ENCODE results near the gene MYOG.

Gene MYOG

DNA sequence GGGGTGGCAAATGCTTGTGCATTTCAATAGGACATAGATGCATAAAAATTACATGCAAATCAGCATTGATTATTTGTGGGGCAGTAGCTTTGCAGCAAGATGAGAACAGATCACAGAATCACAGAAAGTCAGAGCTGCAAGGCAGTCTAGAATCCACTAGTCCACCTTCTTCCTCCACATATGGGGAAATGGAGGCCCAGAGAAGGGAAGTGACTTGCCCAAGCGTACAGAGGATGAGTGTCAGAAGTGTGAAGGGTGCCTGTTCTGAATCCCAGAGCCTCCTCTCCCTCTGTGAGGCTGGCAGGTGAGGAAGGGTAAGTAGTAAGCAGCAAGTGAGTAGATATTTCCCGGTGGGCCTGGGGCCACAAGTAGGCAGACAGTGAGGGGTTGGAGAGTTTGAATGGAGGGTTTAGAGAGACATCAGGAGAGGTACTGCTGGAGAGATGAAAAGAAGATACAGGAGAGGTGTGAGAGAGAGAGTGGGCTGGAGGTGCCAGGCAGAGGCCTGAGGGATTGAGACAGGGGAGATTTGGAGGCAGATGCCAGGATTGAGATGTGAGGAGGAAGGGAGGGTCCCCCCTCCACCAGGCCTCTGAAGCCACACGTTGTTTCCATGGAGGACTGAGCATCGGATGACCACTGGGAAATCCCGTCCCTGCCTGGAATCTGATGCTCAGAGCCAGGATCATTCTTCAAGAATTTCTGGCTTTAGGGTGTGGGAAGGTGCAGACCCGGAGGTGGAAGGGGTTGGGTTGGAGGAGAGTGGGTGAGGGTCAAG is 4.8 kb upstream of the MYOG start:
- DNase-seq: no peak

DNA sequence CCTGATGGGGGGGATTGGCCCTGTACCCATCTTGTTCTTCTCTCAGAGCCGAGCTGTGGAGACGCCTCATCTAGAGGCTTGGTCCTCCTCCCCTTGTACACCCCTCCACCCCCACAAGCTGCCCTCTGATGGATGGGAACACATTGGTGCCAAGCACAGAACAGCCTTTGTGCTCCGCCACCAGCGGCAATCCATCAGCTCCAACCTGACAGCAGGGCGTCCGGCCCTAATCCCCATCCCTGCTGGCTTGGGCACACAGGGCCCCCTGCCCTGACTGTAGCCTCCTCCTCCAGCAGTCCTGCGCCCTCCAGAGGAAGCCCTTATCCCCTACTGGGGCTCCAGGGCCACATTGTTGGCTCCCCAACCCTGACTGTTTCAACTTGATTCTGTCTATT is 3.8 kb upstream of the MYOG start:
- DNase-seq: no peak

DNA sequence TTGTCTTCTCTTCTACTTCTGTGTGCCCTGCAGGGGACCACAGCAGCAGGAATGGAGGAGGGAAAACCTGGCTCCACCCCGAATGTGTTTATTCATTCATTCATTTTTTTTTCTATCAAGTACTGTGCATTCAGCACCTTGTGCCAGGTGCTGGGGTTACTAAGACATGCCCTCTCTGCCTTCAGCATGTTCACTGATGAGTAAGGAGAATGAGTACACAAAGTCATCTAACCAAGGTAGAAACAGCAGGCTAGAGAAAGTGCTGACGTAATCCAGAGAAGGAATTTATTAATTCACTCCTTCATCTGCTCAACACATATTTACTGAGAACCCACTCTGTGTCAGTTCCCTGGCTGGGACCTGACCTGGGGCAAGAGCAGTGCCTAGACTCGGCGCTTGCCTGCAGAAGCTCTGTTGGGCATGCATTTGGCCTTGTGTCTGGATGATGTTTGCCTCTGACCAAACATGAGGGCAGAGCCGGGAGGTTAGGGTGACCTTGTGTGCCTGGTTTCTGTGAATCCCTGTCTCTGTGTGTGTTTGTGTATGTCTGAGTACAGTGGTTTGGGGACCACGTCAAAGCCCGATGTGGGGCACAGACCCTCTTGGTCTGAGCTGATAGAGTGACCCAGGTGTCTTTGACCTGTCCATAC is 3.3 kb upstream of the MYOG start:
- no peak for DNase-seq

DNA sequence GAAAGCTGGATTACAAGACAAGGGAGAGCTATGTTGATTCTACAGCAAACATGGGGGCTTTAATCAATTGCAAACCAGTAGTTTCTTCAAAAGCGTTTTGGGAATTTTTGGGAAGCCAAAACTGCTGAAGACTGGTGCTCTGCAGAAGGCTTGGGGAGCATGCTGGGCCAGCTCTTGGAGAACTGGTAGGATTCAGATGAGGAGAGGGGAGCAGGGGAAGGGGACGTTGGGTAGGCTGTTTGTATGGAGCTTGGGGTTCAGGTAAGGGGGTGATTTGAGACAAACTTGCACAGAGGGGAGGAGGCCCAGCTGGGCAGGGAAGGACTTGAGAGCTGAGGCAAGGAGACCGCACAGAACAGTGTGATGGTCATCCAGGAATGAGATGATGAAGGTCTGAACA is 2.6 kb upstream of the MYOG start:
- no peak for DNase-seq

DNA sequence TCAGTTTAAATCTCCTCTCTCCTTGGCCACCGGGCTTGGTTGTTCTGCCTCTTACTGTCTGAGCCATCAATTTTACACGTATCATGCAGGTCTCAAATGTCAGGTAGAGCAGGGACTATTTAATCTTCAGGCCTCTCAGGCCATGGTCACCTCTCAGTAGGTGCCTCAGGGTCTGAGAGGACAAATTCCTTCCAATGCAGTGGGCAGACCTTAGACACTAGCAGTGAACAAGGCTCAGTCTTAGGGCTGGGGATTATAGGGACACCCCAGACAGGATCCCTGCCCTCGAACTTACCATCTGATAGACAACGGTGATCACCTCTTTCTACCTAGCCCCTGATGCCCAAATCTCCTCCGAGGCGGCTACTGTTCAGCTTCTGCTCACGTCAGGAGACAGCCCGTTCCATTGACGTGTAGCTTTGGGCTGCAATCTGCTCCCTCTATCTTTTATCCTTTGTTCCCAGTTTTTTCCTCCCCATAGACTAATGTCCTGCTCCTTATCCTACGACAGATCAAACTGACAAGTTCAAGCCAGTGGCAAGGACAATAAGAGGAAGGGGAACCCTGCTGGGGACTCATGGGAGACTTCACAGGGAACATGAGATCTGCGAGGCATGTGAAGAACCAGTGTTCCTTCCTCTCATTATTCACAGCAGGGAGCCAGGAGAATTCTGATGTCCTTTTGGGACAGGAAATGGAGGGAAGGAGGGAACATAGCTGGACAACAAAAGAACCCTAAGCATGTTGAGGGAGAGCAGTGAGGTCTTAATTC is 1.4 kb upstream of the MYOG start:
- no peak for DNase-seq

DNA sequence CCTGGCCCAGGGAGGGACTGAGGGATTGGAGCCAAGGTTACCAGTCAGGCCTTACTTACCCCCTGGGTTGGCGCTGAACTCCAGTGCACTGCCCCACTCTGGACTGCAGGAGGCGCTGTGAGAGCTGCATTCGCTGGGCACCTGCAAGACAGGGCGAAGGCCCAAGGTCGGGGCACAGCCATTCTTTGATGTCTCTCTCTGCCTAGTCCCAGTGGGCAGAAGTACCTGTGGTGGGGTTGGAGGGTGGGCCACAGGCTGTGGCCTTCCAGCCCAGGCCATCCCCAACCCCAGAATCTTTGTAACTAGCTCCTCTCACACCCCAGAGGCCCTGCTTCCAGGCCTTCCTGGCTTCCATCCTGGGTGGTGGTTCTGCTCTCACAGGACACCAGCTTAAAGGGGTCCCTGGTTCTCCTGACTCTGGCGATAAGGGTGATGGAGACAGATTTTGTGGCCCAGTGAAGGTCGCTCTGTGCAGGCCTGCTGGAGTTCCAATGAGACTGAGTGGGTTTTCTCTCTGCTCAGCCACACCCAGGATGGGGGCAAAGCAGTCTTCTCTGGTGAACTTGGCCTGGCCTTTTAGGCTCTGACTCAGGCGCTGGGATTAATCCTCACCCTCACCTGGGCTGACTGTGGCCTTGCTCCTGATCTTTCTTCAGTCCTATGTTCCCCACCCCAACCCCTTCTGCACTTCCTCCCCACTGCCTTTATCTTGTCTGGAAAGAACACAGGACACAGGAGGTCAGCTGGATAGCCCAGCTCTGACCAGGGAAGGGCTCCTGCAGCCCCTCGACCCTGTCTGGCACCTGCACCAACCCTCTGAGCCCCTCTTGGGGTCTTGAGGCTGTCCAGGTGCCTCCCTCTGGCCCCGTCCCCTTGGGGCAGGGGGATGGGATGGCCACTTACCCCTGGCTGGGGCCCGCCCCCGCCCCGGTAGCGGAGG is 954 bp downstream of the MYOG start:
- DNase-seq: no peak

DNA sequence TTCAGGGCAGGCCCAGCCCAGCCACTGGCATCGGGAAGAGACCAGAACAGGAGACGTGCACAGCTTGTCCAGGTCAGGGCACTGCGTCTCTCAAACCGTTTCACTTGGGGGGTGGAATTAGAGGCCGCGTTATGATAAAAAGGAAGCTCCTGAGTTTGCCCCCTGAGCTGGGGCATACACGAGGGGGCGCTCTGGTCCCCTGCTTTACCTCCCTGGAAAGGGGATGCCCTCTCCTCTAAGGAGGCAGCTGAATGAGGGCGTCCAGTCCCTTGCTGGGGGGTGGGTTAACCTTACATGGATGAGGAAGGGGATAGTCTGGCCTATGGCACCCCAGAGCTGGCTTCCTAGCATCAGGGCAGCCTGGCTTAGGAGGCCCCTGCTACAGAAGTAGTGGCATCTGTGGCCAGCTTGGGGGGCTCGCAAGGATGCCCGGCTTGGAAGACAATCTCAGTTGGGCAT is 2.3 kb downstream of the MYOG start:
- no peak for DNase-seq

DNA sequence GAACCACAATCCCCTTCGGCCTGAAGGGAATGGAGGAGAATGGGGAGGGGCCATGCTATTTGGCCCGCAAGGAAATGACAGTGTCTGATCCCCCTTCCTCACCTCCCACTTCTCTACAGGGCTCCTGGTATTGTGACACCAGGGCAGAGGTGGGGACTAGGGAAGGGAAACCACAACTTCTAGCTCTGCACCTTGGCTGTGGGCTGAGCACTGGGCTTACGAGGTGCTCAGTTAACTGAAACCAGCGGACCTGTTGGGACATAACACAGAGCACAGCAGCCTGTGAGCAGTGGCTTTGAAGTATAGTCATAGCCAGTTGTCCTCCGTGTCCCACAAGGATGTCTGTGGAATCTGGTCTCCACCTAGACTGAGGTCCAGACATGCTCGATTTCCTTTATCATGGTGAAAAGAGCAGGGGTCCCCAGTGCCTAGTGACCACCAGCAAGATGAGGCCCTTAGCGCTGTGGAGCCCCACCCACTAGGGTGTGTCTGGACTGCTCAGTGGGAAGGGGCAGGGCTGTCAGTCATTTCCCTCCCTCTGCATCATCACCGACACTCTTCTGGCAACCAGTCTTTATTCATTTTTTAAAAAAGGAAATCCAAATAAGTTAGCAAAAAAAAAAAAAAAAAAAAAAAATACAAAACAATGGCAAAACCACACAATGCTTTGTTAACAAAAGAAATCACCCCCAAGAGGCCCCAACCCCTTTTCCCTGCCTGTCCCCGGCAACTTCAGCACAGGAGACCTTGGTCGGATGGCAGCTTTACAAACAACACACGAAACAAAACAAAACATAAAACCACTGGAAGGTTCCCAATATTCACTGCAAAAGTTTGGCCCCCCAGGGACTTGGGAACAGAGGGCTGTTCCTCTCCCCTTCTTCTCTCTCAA is 3.0 kb downstream of the MYOG start:
- no peak for DNase-seq

DNA sequence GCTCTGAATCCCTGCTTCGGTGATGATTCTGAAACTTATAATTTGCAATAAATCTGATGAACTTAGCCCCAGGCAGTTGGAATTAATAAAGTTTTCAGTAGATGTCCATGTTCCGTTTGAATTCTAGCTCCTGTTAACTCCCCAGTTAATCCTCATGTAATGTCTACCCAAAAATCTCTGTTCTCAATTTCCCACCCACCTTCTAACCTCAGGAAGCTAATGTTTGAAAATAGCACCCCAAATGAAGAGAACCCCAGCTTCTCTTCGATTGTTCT is 3.6 kb downstream of the MYOG start:
- no peak for DNase-seq

DNA sequence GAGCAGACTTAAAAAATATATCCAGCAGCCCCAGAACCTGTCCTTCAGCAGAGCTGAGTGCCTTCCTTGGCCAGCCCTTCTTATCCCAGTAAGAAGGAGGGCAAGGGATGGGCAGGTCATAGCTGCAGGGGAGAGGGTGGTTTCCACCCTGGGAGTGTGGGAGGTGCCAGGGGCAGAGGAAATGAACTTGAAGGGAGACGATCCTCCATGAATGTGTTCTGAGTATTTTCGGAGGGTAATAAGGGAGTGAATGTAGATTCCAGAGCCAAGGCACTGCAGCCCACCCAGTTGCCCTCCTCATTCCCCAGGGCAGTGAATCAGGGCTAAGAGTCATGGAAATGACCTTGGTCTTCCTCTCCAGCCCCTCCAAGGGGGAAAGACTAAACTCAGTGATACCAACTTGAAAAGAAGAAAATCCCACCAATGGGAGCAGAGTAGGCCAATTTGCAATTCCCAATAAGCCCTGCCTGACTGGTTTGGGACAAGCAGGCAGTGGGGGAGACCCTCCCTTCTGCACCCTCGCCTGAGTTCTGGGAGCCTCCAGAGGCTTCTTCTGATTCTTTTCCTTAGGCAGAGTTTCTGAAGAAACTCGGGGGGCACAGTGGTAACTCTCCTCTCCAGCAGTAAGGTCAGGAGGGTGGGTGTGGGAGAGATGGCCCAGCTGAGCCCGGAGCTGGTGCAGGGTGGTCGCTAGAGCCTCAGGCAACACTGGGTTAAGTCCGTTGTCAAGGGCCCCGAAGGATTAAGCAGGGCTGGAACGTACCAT is 4.2 kb downstream of the MYOG start:
- DNase-seq: no peak

DNA sequence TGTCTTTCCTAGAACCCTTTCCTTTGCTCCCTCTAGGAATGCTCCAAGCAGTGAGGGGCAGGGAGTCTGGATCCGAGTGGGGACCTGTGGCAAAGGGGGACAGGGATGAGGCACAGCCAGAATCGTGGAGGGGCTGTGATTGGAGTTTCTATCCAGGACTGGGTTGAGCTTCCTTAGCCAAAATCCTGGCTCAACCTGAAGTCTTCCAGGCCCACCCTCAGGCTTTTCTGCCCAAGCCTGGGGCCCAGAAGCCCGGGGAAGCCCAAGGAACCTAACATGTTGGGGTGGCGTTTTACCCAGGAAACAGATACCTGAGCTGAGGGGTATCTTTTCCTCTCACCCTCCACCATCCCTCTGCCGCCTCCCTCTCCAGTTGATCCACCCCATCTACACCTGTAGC is 5.4 kb downstream of the MYOG start:
- no peak for DNase-seq

DNA sequence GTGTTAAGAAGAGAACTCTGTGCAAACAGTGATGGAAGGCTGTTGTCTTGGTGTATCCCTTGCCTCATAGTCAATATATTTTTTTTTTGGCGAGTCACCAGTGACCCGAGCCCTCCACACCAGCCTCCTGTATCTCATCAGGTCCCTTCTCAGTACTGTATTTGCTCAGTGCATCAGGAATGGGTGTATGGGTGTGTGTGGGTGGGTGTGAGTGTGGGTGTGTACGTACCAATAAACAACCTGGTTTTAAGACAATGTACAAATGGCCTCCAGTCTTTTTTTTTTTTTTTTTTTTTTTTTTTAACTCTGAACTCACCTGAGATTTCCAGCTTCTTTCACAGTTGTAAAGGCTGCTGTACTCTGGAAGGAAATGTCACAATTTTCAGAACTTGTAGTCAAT is 7.3 kb downstream of the MYOG start:
- no peak for DNase-seq

DNA sequence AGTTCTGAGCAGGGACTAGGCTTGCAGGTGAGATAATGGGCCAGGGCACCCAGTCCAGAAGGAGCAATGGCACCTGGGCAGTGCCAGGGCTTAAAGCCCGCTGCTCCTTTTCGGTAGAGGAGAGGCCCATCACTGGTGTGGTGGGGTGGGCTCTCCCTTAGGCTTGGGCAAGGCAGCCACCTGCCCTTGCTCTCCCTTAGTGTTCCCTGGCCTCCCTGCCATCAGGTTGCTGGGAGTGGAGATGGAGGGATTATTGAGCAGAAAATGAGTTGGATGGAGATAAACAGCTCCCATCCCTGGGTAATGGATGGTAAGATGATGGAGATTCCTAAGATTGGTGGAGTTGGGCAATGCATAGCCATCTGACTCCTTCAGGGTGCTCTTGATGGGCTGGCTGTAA is 7.9 kb downstream of the MYOG start:
- DNase-seq: no peak

DNA sequence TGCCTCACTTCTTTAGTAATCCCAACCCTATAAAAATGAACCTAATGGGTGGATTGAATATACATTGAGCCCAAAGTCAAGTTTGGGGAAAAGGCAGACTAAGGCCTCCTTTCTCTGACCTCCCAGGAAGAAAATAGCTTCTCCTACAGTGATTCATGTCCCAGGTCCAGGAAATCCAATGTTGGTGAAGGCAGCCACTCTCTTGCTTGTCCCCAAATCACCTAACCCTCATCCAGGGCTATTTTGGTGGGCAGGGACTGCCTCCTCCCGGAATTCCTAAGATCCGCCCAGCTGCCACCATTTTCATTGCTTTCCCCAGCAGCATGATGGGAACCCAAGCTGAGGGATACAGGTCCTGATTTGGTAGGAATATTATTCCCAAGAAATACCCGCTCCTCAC is 8.4 kb downstream of the MYOG start:
- no peak for DNase-seq

DNA sequence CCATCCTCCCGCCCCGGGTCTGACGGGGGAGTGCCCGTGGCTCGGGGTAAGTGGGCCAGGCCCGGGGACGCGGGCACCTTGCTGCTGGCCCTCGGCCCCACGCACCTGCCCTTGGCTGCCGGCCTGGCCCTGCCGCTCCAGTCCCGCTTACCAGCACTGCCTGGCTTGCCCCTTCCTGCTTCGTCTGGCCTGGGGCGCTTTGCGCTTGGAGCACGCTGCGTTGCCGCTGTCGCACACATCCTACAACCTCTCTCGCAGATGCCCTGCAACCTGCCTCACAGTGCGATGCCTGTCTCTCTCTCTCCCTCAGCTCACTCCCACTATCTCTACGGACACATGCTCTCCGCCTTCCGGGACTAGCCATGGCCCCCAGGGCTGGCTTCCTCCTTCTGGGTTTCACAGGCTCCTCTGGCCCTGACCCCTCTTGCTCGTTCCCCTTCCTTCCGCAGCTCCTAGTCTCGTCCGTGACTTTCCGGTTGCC is 9.7 kb downstream of the MYOG start:
- DNase-seq: no peak

DNA sequence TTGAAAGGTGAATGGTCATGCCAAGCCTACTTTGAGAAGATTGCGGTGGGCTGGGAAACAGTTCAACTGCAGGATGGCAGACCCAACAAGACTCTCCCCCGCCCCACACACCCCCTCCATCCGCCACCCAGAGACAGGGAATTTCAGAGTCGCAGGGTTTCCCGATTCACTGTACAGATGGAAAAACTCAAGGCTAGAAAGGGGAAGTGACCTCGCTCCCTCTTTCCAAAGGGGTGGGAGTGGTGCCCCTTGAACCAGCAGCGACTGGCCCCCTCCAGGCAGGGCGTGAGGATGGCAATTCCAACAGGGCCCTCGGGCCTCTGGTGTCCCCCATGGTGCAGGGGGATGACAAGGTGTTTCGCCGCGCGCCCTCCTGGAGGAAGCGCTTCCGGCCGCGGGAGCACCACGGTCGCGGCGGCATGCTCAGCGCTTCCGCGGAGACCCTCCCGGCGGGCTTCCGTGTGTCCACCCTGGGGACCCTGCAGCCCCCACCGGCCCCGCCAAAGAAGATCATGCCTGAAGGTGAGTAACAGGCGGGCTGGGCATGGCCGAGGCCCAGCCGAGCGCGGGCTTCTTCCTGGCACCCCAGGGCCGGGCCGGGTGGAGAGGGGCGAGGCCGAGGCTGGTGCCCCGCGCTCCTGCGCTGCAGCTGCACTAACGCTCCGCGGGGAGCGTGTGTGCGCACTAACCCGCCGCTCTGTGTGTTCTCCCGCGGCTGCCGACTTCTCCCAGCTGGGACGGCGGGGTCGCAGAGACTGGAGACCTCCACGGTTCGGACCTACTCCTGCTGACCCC is 10.4 kb downstream of the MYOG start:
- no peak for DNase-seq

DNA sequence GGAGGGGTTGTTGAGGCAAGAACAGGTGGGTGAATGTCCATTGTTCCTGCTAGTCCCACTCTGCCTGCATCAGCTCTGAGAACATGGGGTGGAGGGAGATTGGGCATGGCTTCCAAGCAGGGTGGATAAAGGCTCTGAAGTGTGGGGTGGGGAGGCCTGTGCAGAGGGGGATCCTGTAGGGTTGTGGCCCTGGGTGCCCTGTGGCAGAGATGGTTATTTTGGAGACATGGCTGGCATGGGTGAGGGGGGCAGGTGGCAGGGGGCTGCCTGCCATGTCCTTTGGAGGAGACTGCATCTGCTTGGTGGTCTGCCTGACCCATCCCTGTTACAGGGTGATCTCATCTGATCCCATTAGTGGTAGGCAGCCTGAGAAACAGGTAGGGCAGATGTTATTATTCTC is 11.2 kb downstream of the MYOG start:
- DNase-seq: no peak

DNA sequence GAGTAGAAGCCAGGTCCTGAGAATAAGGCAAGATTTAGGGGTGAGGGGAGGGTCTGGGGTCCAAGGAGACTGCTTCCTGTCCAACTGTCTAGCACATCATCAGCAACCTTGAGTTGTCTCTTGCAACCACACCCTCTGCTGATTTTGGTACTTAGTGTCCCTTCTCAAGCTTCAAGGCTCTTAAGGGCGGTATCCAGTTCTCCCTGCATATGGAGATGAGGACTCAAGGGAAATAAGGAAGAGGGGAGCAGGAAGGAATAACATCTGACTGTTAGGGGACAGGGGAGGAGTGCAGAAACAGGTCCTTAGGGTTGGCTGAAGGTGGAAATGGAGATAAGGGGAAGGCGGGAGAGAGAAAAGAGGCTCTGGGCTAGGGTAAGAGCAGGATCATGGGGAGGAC is 12.3 kb downstream of the MYOG start:
- no peak for DNase-seq

DNA sequence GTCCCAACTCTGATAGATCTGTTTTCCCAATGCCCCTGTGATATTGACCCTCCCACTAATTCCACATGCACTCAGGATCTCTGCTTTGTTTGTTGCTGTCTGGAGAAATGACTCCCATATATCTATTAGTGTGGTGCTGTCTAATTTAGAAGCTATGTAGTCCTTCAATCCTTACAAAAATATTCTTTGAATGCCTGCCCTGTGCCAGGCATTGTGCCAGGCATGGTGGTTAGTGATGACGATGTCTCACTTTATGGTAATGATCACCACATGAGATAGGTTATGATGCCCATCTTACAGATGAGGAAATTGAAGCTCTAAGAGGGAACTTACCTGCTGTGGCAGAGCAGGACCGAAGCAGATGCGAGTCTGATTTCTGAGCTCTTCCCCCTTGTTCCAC is 12.9 kb downstream of the MYOG start:
- DNase-seq: no peak

DNA sequence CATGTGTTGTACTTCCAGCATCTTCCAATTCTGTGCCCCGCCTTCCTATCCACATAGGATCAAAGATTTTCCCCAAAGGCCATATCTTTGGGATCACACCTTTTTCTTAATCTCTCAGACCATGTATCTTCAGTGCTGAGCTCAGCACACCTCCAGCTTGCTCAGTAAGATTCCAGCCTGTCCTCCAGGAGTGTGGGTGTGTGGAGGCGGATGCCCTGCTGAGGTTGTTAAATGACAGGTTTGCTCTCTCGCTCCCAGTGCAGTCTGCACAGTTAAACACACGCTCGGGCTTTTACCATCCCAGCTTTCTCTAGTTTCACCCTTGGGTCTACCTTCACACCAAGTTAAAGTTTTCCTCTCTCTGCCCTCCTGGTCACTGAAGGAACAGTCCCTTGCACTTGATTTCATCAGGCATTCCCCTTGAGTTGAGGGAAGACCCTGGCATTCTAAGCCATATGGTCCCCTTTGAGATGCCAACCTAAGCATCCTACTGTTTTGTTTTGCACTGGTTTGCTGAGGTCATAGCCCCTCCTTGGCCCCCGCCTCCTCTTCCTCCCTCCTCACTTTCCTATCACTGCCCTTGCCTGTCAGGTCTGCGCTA is 13.7 kb downstream of the MYOG start:
- DNase-seq: no peak
